Fibroblast of lung (primary cell): ENCODE data around the gene KCNK15. TPM values are rescaled to one million over a fixed set of nuclear protein-coding genes. Genes with fewer than 3 reads are reported as not detected.

Source experiments
- DNase-seq, 2 donors: peaks; one replicate each; pipeline versions ENCODE4 v3.0.0 to v3.0.0-alpha.2; 2010; ENCODE audit warnings: low read depth in 2 of 2
- H2AFZ ChIP-seq: 2 replicates; pipeline ENCODE4 v1.5.1; 2012; ENCODE audit warnings: low read length, control low read depth, inconsistent platforms
- H3K27ac ChIP-seq: 2 replicates; pipeline ENCODE4 v1.5.1; 2011; ENCODE audit warnings: low read length, control low read depth; ENCODE audit not compliant: insufficient read depth
- H3K27me3 ChIP-seq: 2 replicates; pipeline ENCODE4 v1.5.1; 2011; ENCODE audit warnings: mild to moderate bottlenecking, low read length; ENCODE audit not compliant: control insufficient read depth, insufficient read depth
- H3K36me3 ChIP-seq: 2 replicates; pipeline ENCODE4 v1.5.1; 2011; ENCODE audit warnings: low read length; ENCODE audit not compliant: control insufficient read depth, insufficient read depth
- H3K4me1 ChIP-seq: 2 replicates; pipeline ENCODE4 v1.5.1; 2011; ENCODE audit warnings: low read length; ENCODE audit not compliant: control insufficient read depth, insufficient read depth; ENCODE audit errors: extremely low read depth
- H3K4me2 ChIP-seq: 2 replicates; pipeline ENCODE4 v1.5.1; 2011; ENCODE audit warnings: low read length, control low read depth; ENCODE audit not compliant: insufficient read depth; ENCODE audit errors: extremely low read depth
- H3K4me3 ChIP-seq, 4 experiments: fragments of 200-600 bp in 1 of 4; sonication (generic) in 1 of 4; replicated peaks in 1 of 4; 2 replicates each; pipeline ENCODE4 v1.5.1; 2011 to 2016; ENCODE audit warnings: low read length in 4 of 4, low read depth in 3 of 4, mild to moderate bottlenecking in 3 of 4, control low read depth in 2 of 4, inconsistent platforms in 1 of 4, mixed read lengths in 1 of 4; ENCODE audit not compliant: insufficient read depth in 1 of 4; ENCODE audit errors: control extremely low read depth in 1 of 4
- H3K79me2 ChIP-seq: 2 replicates; pipeline ENCODE4 v1.5.1; 2012; ENCODE audit warnings: mild to moderate bottlenecking, low read length, inconsistent platforms; ENCODE audit not compliant: control insufficient read depth, insufficient read depth
- H3K9ac ChIP-seq: 2 replicates; pipeline ENCODE4 v1.5.1; 2011; ENCODE audit warnings: mild to moderate bottlenecking, low read length, control low read depth; ENCODE audit not compliant: insufficient read depth
- H3K9me3 ChIP-seq: 2 replicates; pipeline ENCODE4 v1.5.1; 2012; ENCODE audit warnings: low read depth, low read length; ENCODE audit not compliant: control insufficient read depth, insufficient read depth
- H4K20me1 ChIP-seq: 2 replicates; pipeline ENCODE4 v1.5.1; 2011; ENCODE audit warnings: low read length; ENCODE audit not compliant: control insufficient read depth, insufficient read depth; ENCODE audit errors: extremely low read depth
- EZH2 ChIP-seq: IDR thresholded peaks from 2 replicates; pipeline ENCODE4 v1.5.1; 2012; ENCODE audit warnings: low read length, control low read depth, mild to moderate bottlenecking; ENCODE audit errors: missing control alignments
- polyA plus RNA-seq, 2 donors: library from polyadenylated mRNA; depleted of rRNA in 1 of 2; stranded (reverse) in 1 of 2; unstranded in 1 of 2; fragments of >200 nt; gene quantifications; 2 replicates each; pipeline ENCODE4 v1.2.1, GENCODE V29; 2011 to 2012; ENCODE audit warnings: missing spikeins in 1 of 2
- total RNA-seq: library from RNA; depleted of rRNA; stranded (reverse); fragments of >200 nt; gene quantifications from 2 replicates; pipeline ENCODE4 v1.2.1, GENCODE V29; 2014
- TF ChIP-seq, protein P1 (sequence below), 2 donors: IDR thresholded peaks in 1 of 2; conservative IDR thresholded peaks in 1 of 2; 1 replicate in 1 of 2; 2 replicates in 1 of 2; pipeline ENCODE4 v1.5.1; 2011 to 2012; ENCODE audit warnings: low read length in 2 of 2, control low read depth in 1 of 2, inconsistent platforms in 1 of 2, low read depth in 1 of 2, mild to moderate bottlenecking in 1 of 2

KCNK15 gene
- total and polyA plus RNA-seq, 2 donors (not counting 1 experiment from before 2014, with no cell fraction given): 1.8 to 2.2 TPM

DNA sequence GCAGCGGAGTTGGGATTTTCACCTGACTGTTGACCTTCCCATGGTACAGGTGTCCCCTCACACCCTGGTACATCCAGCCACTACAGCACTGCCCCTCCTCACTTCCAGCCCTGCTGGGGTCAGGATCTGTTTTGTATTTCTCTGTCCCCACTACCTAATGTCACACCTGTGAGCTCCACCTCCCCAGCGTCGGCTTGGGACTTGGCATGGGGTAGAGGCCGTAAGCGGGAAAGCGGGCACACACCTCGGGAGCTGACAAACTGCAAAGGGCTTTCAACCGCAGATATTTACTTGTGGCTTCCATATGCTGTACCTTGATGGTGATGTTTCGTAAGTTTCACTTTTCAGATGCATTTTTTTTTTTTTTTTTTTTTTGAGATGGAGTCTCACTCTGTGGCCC, 35.9 kb upstream of the KCNK15 start:
- Histone ChIP-seq H3K27ac (no peak overlapping the region), H2AFZ (no peak overlapping the region), H3K4me3 (no peak overlapping the region), H4K20me1 (no peaks in the 10 kb centered on the region), H3K9me3 (no peaks in the 10 kb centered on the region), H3K36me3 (no peaks in the 10 kb centered on the region), H3K9ac (no peak overlapping the region), H3K27me3 (peaks cover 5% of the 10 kb centered on the region), H3K4me1 (peaks cover 13% of the 10 kb centered on the region), H3K79me2 (no peaks in the 10 kb centered on the region), H3K4me2 (no peak overlapping the region)
- no peak for DNase-seq
- TF ChIP-seq EZH2: no peak
- TF ChIP-seq, protein P1, sequence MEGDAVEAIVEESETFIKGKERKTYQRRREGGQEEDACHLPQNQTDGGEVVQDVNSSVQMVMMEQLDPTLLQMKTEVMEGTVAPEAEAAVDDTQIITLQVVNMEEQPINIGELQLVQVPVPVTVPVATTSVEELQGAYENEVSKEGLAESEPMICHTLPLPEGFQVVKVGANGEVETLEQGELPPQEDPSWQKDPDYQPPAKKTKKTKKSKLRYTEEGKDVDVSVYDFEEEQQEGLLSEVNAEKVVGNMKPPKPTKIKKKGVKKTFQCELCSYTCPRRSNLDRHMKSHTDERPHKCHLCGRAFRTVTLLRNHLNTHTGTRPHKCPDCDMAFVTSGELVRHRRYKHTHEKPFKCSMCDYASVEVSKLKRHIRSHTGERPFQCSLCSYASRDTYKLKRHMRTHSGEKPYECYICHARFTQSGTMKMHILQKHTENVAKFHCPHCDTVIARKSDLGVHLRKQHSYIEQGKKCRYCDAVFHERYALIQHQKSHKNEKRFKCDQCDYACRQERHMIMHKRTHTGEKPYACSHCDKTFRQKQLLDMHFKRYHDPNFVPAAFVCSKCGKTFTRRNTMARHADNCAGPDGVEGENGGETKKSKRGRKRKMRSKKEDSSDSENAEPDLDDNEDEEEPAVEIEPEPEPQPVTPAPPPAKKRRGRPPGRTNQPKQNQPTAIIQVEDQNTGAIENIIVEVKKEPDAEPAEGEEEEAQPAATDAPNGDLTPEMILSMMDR (conservative IDR thresholded peaks at IDR 0.05 in 1 of 2, IDR thresholded peaks at IDR 0.05 in 1 of 2; ENCODE audit: low read depth in 1 of 2, low read length in 2 of 2): no peak

DNA sequence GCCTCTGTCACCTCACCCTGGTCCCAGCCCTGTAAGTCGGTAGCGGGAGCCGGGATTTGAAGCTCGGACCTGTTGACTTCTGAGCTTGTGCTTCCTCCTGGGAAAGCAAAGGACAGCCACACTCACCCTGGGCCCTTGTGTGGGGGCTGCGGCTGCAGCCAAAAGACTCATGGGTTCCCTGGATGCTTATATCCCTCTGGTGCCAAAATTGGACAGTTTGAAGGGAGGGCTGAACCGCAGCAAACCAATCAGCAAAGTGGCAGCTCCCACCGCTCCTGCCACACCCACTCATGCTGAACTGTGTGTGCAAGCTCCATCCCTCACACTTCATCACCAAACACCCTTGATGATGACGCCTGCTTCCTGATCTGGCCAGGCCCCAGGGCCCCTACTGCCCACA, 34.4 kb upstream of the KCNK15 start:
- Histone ChIP-seq H3K9me3 (no peaks in the 10 kb centered on the region), H3K27ac (no peak overlapping the region), H3K79me2 (no peaks in the 10 kb centered on the region), H4K20me1 (no peaks in the 10 kb centered on the region), H2AFZ (no peak overlapping the region), H3K27me3 (peaks cover 5% of the 10 kb centered on the region), H3K9ac (no peak overlapping the region), H3K36me3 (no peaks in the 10 kb centered on the region), H3K4me1 (peaks cover 14% of the 10 kb centered on the region), H3K4me2 (no peak overlapping the region), H3K4me3 (no peak overlapping the region)
- peak in 1 of 2 donors; percentile 71 for DNase-seq
- TF ChIP-seq, protein P1 (conservative IDR thresholded peaks at IDR 0.05 in 1 of 2, IDR thresholded peaks at IDR 0.05 in 1 of 2; ENCODE audit: low read depth in 1 of 2, low read length in 2 of 2): no peak
- TF ChIP-seq EZH2: no peak

DNA sequence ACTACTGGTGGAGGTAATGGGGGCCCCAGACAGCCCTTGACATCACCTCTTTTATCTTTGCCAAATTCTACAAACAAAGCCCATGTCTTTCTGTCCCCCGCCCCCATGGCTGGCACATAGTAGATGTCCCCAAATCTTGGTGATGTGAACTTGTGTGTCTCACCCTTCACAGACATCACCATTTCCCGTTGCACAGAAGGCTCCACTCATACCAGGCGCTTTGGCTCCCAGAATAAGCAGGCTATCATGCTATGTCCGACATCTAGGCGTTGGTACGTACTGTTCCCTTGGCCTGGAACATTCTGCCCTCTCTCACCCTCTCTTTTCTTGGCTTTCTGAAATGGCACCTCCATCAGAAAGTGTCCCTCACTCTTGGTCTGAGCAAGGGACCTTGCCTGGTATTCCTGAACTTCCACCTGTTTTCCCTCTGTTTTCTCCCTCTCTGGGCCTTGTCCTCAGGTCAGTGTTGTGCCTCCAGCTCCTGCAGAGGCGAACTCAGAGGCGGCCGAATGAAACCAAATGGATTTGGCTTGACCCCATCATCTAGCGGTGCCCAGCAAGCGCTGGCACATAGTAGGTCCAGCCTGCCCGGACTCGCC, 31.5 kb upstream of the KCNK15 start:
- Histone ChIP-seq H3K27ac (no peak overlapping the region), H4K20me1 (no peaks in the 10 kb centered on the region), H3K4me1 (peaks cover 16% of the 10 kb centered on the region), H3K27me3 (peaks cover 10% of the 10 kb centered on the region), H3K36me3 (no peaks in the 10 kb centered on the region), H3K9ac (no peak overlapping the region), H2AFZ (no peak overlapping the region), H3K79me2 (no peaks in the 10 kb centered on the region), H3K4me2 (no peak overlapping the region), H3K9me3 (no peaks in the 10 kb centered on the region), H3K4me3 (no peak overlapping the region)
- DNase-seq: peak in 1 of 2 donors; percentile 55
- TF ChIP-seq, protein P1 (conservative IDR thresholded peaks at IDR 0.05 in 1 of 2, IDR thresholded peaks at IDR 0.05 in 1 of 2; ENCODE audit: low read depth in 1 of 2, low read length in 2 of 2): no peak
- no peak for TF ChIP-seq EZH2
